22Rv1 (cell line): ENCODE measurements around the gene ACACA.

Source experiments
- H3K27ac ChIP-seq: fragments of 450-650 bp; 2 replicates; pipeline ENCODE4 v1.5.1; 2017
- CTCF ChIP-seq: fragments of 450-650 bp; IDR thresholded peaks from 2 replicates; pipeline ENCODE4 v1.5.1; 2017; ENCODE audit warnings: mild to moderate bottlenecking
- ZFX ChIP-seq: fragments of 450-650 bp; IDR thresholded peaks from 2 replicates; pipeline ENCODE4 v1.6.1; 2017; ENCODE audit warnings: antibody characterized with exemption, borderline replicate concordance

ACACA gene

GRCh38 chr17:37117373-37118142, 289.1 kb downstream of the ACACA start:
- no peak overlapping the region for H3K27ac ChIP-seq
- TF ChIP-seq ZFX = no peak
- no peak for TF ChIP-seq CTCF

GRCh38 chr17:37116671-37117185, 289.9 kb downstream of the ACACA start:
- TF ChIP-seq CTCF (no peak), ZFX (no peak)
- no peak overlapping the region for H3K27ac ChIP-seq

DNA sequence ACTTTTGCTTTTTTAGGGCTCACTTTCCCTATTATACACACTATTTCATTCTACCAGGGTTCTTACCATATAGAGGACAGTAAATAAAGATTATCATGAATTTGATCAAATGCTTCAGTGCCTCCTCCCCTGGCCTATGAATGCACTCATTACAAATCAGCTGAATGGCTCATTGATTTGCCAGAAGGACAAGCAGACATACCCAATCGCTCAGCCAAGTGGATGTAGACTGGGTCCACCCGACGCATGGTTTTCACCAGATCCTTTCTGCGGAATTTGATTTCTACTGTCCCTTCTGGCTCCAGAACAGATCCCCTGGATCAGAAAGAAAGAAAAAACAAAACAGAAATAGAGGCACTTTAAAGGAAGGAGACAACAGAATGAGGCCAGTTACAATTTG, 295.3 kb downstream of the ACACA start:
- TF ChIP-seq ZFX (no peak), CTCF (no peak)

GRCh38 chr17:37110746-37111145, 295.9 kb downstream of the ACACA start:
- no peak overlapping the region for H3K27ac ChIP-seq
- no peak for TF ChIP-seq CTCF
- no peak for TF ChIP-seq ZFX

More for the DNA sequence above, 295.3 kb downstream of the ACACA start:
- no peak overlapping the region for H3K27ac ChIP-seq

GRCh38 chr17:37109731-37110710, 296.6 kb downstream of the ACACA start:
- no peak overlapping the region for H3K27ac ChIP-seq
- TF ChIP-seq CTCF (no peak), ZFX (no peak)

- TF ChIP-seq CTCF (no peak), ZFX (no peak)
- no peak overlapping the region for H3K27ac ChIP-seq
Observed at GRCh38 chr17:37109106-37109505, 297.5 kb downstream of the ACACA start.
